GM19351 (cell line): Measurements from ENCODE around the gene MYDGF.
"Not testable (repeated sequence)": the region's sequence is repeated elsewhere in the genome, so short reads cannot be mapped to it uniquely, and the experiment has no call there.

ENCODE experiments used
- ATAC-seq: cut with Tn5 transposase; IDR thresholded peaks from one replicate; pipeline ENCODE4 v1.9.1; 2021; ENCODE audit warnings: mild to moderate bottlenecking, moderate library complexity; ENCODE audit not compliant: unreplicated experiment

The MYDGF gene

DNA sequence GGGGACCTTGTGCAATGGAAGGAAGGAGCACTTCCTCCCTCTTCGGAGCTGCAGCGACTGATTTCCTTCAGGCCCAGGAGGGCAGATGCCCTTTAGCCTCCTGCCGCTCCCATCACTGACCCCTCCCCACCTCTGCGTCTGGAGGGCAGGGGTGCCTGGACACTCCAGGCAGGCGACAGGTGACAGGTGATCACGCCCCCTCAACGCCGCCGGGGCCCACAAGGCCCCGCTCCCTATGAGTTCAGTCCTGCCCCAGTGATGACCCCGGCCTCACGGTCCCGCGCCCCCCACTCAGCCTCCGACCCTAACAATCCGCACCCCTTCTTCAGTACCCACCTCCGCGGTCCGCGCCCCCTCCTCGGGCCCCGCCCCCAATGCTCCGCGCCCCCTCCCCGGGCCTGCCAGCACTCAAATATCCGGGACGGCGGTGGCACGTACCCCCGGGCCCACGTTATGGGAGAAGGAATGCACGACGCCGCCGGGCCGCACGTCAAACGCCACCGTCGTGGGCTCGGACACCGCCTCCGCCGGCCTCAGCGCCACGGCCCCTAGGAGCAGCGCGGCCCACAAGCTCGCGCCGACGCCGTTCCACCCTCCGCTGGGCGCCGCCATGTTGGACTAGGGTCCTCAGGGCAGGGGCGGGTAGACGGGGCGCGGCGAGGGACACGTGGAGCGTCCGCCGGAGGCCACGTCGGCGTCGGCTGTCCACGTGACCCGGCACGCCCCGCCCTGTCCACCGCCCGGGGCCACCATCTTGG, at the start of gene MYDGF:
Gene MYDGF (minus strand): TSS at position 620 of the 758 bp plus-strand sequence. CDS start 8 bp downstream, at position 612.
- peak; percentile 78 for ATAC-seq

GRCh38 chr19:4719499-4719866, 49.3 kb upstream of the MYDGF start:
- no peak for ATAC-seq

DNA sequence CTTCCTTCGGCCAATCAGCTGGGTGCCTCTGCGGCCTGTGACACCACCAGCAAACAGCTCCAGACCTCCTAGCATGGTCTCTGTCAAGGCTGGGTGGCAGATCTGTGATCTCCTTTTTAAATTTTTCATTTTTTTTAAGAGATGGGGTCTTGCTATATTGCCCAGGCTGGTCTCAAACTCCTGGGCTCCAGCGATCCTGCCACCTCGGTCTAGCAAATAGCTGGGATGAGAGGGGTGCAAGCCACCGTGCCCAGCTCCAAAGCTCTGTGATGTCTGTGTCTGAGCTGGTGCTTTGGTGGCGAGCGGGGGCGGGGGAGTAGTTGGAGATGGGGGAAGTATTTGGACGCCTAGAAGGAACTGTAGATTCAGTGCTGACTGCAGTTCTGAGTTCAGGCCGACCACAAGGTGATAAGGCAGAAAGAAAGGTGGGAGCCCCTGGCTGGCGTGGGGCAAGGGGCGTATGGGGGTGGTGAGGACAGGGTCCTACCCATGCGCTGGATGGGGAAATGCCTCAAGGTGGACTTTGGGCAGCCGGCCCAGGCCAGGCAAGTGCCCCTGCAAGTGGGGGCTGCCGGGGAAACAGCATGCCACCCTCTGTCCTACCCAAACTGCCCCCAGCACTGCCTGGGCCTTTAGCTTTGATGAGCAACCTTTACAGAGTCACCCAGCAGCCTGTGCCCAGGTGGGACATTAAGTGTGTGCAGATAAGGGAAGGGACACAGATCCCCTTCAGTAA, 48.0 kb upstream of the MYDGF start:
- ATAC-seq, result no peak

DNA sequence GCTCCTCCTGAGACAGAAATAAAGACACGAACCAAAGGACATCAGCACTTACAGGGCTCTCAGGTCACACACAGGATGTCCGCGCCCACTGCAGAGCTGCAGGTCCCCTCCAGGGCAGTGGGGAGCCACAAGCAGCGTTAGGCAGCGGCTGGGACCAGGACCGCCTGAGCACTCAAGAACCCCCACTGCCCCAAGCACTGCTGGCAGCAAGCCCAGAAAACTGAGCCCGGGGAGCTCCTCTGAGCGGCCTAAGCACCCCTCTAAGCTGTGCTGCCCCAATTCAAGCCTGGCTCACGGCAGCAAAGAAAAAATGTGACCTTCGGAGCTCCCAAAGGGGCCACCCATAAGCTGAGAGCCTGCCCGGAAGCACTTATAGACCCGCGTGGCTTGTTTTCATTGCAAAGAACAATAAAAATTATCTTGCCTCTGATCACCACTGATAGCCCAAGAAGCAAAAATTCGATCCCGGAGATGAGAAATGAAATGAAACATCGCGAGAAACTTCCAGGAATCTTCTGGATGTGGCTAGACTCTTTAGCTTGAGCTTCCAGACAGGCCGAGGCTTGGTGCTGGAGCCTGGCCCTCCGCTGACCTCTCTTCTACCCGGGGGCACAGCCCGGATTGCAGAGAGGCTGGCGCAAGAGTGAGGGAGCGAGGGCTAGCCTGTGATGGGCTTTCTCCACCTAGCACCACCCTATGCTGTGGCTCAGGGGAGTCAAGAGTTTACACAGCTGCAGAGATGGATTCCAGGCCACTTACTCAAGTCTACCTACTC, 47.2 kb upstream of the MYDGF start:
- no peak for ATAC-seq

DNA sequence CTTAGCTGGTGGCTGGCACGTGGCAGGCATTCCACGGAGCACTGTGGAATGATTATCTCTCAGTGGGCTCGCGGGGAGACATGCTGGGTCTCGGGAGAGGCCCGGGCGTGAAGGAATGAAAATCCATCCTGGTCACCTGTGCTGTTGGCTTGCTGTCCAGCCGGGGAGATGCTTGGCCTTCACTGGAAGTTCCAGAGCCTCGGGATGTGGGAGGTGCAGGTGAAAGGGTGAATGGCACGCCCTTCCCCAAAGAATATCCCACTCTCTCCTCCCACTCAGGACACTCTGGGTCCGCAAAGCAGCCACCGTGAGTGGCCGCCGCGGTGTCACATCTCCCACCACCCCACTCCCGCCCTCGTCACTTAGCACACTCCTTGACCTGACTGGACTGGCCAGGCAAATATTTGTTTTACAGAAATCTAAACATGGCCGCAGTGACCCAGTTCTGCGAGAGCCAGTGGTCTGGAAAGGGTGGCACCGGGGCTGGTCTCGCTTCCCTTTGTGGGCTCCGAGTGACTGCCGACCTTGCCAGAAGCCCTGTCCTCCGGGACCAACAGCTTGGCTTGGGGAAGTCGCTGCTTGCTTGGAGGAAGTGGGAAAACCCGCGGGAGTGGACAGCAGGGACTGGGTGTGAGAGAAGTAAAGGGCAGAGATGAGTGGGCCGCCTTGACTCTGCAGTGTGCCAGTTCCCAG, 45.5 kb upstream of the MYDGF start:
- ATAC-seq, result no peak

- ATAC-seq, result not testable (repeated sequence)
Observed at GRCh38 chr19:4715178-4715528, 45.0 kb upstream of the MYDGF start.

DNA sequence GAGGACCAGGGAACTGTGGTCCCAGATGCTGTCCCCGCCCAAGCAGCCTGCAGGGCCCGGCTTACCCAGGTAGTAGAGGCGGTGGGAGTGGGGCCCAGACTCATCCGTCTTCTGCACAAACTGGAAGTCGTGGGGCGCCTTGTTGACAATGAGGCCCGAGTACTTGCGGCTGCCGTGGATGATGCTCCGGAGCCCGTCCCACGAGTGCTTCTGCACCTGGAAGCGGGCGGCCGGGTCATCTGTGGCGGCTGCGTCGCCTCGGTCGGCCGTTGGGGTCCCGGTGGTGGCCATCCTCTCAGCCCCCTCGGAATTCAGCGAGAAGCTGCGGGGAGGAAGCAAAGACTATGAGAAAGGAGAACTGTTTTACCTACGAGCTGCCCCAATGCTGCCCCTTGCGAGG, 43.9 kb upstream of the MYDGF start:
- ATAC-seq, result no peak

DNA sequence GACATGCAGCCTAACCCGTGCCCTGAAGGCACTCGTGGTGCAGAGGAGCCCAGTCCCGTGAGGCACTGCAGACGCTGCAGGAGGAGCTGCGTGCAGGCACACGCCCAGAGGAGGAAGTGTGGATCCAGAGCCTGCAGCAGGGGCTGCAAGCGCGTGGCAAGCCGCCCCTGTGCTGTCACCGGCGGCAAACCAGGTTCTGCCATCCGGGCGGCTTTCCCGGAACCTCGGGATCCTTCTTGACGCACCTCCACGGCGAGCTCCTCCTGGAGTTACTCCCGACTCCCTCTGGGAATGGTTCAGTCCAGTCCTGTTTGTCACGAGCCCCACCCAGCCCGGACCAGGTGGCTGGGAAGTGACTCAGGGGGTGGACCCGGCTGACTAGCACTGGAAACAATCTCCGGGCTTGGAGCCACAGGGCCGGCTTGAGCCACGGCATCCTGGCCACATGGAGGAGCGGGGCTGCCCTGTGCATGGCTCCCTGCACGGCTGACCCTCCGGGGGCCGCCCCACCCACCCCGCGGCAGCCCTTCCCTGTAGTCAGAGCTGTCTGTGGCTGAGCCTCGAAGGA, 43.3 kb upstream of the MYDGF start:
- ATAC-seq, result no peak

- ATAC-seq, result no peak
Observed at GRCh38 chr19:4712771-4713170, 42.6 kb upstream of the MYDGF start.

GRCh38 chr19:4711211-4711610, 41.1 kb upstream of the MYDGF start:
- ATAC-seq, result no peak

GRCh38 chr19:4710281-4710600, 40.1 kb upstream of the MYDGF start:
- ATAC-seq, result no peak

DNA sequence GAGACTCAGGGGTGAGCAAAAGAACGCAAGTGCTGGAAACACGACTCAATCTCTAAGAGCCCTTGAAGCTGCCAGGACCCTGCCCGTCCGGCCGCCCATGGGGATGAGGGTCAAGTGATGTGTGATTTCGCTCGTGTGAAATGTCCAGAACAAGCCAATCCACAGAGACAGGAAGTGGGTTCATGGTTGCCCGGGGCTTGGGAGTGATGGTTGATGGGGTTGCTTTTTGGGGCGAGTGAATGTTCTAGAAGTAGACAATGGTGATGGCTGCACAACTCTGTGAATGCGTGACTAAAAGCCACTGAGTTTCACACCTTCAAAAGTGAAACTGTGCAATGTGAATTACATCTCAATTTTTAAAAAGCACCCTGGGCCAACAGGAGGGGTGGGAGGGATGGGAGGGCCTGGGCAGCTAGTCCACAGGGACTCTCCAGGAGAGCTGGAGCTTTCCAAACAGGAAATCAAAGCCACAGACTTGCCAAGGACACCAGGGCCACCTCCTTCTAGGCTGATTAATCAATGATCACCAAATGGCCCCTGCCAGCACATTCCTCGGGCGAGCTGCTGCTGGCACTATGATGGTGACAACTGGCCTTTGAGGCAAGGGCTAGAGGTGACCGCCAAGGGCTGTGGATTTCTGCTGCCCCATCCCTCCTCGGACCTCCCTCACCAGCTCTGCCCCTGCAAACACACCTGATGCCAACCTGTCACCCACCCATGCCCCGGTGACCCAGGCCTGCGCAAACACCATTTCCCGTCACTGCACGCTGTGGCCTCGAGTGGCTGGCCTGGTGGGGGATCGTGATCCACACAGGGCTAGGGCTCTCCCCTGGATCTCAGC, 39.5 kb upstream of the MYDGF start:
- ATAC-seq, result no peak

GRCh38 chr19:4707956-4708650, 38.0 kb upstream of the MYDGF start:
- ATAC-seq, result no peak

DNA sequence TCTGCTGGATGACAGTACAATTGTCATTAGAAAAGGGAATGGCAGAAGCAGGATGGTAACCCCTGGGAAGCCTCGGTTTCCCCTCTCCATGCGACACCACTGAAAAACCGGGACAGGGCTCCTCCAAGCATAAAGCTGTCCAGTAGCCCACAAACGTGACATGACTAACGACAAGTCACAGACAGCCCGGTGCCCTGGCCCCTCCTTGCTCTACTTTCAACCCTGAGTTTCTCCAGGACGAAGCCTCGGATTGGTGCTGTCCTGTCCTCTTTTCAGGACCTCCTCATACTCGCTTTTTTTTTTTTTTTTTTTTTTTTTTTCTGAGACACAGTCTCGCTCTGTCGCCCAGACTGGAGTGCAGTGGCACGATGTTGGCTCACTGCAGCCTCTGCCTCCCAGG, 37.2 kb upstream of the MYDGF start:
- no peak for ATAC-seq

DNA sequence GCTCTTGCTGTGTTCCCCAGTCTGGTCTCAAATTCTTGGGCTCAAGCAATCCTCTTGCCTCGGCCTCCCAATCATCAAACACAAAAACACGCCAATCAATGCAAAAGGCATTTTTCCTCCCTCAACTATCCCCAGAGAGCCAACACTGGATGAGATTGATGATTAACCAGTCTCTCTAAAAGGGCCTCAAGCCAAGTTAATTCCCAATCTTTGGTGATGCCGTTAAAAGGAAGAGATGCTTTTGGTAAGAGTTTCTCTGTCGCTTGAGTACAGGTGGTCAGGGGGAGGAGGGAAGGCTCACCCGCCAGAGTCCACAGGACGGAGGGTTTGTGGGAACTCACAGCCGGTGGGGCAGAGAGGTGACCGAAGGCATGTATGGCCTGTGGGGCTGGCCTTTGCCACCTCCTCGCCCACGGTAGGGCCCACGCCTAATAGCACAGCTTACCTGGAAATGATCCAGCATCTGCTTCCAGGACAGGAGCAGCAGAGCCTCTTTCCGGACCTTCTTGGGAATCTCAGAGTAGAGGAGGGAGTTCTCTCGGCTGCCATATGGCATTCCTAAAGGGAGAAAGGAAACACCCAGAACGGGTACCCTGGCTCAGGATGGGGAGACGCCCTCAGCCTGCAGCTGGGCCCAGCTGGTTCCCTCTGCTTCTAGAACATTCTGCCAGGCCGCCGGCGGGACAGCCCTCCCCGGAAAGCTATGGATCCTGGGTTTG, 35.4 kb upstream of the MYDGF start:
- no peak for ATAC-seq

- no peak for ATAC-seq
Observed at GRCh38 chr19:4704317-4704673, 34.2 kb upstream of the MYDGF start.

GRCh38 chr19:4703671-4704316, 33.7 kb upstream of the MYDGF start:
- ATAC-seq, result no peak

GRCh38 chr19:4702764-4703163, 32.6 kb upstream of the MYDGF start:
- ATAC-seq, result no peak
